H7 (cell line): Measurements from ENCODE around the gene NKD2. TPM values are rescaled to one million over a fixed set of nuclear protein-coding genes. Genes with fewer than 3 reads are reported as not detected.
"Not testable (repeated sequence)": the region's sequence is repeated elsewhere in the genome, so short reads cannot be mapped to it uniquely, and the experiment has no call there.

Experiments
- DNase-seq: peaks from one replicate; pipeline ENCODE4 v3.0.0; 2012
- H3K27me3 ChIP-seq: 2 replicates; pipeline ENCODE4 v1.6.0; 2011; ENCODE audit warnings: mild to moderate bottlenecking, low read length; ENCODE audit not compliant: control insufficient read depth, insufficient read depth
- H3K36me3 ChIP-seq: replicated peaks from 2 replicates; pipeline ENCODE4 v1.5.1; 2011; ENCODE audit warnings: low read length; ENCODE audit not compliant: control insufficient read depth, insufficient read depth
- H3K4me3 ChIP-seq: 2 replicates; pipeline ENCODE4 v1.5.1; 2011; ENCODE audit warnings: low read depth, mild to moderate bottlenecking, control low read depth, low read length, moderate library complexity; ENCODE audit not compliant: insufficient read depth
- total RNA-seq: library from RNA; depleted of rRNA; stranded (reverse); fragments of >200 nt; shearing (Covaris generic); gene quantifications from 2 replicates; pipeline ENCODE4 v1.2.3, GENCODE V29; 2014; rRNA removed

NKD2 gene
- total RNA-seq, 1 experiment from 2014 or later = 4.9 TPM

DNA sequence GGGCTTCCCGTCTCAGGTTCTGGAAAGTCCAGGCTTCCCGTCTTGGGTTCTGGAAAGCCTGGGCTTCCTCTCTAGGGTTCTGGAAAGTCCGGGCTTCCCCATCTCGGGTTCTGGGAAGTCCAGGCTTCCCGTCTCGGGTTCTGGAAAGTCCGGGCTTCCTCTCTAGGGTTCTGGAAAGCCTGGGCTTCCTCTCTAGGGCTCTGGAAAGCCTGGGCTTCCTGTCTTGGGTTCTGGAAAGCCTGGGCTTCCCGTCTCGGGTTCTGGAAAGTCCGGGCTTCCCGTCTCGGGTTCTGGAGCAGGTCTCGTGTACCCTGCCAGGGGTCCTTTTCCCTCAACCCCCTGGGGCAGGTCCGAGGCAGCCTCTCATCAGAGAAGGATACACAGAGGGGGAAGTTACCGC is 74.4 kb downstream of the NKD2 start:
- H3K36me3 ChIP-seq, H3K27me3 ChIP-seq, DNase-seq, H3K4me3 ChIP-seq: not testable (repeated sequence)

DNA sequence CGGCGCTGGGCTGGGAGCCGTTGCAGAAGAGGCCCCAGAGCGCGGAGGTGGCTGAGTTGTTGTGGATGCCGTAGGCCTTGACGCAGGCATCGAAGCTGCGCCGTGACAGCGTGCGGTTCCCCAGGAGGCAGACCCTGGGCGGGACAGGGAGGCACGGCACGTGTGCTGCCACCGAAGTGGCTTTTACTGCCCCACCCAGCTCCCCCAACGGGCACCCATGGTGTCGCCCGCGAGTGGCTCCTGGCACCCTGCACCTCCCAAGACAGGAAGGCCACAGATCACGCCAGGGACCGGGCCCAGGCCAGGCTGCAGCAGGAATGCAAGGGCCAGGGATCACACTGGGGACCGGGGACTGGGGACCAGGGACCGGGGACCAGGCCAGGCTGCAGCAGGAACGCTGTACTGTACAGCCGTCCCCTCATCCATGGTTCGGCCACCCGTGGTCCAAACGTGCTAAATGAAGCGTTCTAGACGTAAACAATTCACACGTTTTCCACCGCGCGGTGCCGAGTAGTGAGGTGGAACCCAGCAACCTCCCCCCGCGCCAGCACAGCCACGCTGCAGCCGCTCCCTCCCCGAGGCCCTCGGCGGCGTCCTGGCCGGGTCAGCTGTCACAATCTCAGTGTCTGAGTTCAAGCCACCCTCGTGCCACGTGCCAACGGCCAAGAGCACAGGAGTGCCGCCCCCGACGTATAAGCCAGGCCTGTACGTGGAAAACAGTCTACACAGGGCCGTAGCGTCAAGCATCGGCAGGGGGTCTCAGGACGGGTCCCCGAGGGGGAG is 75.4 kb downstream of the NKD2 start:
- no peak overlapping the region for H3K4me3 ChIP-seq
- DNase-seq = no peak
- peaks cover 4% of the 10 kb centered on the region for H3K36me3 ChIP-seq
- H3K27me3 ChIP-seq = no peaks in the 10 kb centered on the region

DNA sequence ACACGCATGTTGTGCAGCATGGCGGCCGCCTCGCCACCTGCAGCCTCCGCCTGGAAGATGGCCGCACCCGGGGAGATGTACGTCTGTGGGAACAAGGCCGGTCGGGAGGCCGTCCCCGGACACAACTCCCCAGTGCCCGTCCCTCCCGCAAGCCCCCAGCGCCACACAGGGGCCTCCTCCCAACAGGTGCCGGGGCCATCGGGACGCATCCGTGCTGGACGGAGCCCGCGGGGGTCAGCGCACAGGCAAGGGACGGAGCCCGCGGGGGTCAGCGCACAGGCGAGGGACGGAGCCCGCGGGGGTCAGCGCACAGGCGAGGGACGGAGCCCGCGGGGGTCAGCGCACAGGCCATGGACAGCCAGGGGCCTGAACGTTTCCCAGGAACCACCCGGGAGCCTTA is 76.8 kb downstream of the NKD2 start:
- no peaks in the 10 kb centered on the region for H3K27me3 ChIP-seq
- no peak overlapping the region for H3K4me3 ChIP-seq
- DNase-seq = no peak
- peaks cover 3% of the 10 kb centered on the region for H3K36me3 ChIP-seq

DNA sequence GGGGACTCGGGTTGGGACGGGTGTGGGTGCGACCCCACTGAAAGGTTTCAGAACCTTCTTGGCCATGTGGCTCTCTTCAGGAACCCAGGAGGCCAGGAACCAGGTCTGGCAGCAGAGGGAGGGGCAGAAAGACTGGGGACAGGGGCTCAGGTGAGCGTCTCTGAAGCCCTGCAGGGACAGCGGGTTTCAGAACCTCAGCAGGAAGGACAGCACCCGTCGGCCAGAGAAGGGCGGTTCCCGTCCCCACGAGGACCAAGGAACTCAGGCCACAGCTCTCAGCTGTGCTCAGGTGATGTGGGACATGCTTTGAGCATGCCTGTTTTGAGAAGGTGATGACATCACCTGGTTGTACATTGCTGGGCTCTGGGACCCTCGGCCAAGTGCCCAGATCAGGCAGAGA is 77.5 kb downstream of the NKD2 start:
- DNase-seq = no peak

DNA sequence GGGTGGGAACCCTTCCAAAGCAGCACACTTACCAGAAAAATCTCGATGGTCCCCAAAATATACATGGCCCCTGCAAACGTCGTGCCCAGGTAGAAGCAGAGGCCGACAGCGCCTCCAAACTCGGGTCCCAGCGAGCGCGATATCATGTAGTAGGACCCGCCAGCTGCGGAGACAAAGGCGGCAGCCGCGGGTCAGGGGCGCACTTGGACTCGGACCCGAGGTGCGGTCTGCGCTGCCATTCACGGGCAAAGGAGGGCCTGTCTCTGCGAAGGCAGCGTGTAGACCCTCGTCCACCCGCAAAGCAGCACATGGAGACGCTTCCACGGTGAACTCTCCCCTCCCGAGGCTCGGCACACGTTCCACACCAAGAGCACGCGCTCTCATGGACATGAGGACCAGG is 78.3 kb downstream of the NKD2 start:
- DNase-seq = no peak
- Histone ChIP-seq H3K4me3 (no peak overlapping the region), H3K36me3 (peaks cover 3% of the 10 kb centered on the region)

More for the DNA sequence above, 77.5 kb downstream of the NKD2 start:
- Histone ChIP-seq H3K27me3 (no peaks in the 10 kb centered on the region), H3K4me3 (no peak overlapping the region), H3K36me3 (peaks cover 2% of the 10 kb centered on the region)

DNA sequence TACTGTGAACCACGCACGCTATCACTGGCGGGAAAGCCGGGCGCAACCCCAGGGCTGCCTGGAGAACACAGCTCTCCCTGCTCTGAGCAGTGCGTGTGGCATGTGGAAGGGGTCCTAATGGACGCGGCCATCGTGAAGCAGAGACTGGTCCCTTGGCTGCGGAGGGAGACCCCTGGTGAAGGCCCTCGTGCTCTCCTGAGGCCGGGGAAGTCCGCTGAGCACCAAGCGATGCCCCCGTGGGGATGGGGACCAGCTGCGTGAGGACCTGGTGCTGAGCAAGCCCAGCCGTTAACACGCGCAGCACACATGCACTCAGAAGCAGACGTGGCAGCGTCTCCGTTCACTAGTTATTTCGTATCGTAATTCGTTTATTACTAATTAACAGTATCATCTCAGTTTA is 78.8 kb downstream of the NKD2 start:
- no peak for DNase-seq
- Histone ChIP-seq H3K27me3 (no peaks in the 10 kb centered on the region), H3K4me3 (no peak overlapping the region), H3K36me3 (peaks cover 3% of the 10 kb centered on the region)

More for the DNA sequence above, 78.3 kb downstream of the NKD2 start:
- no peaks in the 10 kb centered on the region for H3K27me3 ChIP-seq

DNA sequence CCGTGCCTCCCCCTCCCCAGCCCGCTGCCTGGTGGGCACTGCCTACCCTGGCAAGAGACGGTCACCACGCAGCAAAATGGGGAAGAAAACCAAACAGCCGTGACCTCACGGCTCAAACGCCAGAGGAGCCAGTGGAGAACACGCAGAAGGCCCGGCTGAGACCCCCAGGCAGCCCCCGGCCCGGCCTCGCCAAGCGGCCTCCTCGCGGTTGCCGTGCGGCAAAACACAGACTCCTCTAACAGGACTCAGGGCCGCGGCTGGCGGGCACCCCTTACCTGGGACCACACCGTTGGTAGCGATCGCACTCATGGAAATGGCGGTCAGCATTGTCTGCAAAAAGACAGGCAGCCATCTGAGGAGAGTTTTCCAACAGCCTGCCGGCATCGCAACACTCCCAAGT is 79.4 kb downstream of the NKD2 start:
- H3K36me3 ChIP-seq = peaks cover 3% of the 10 kb centered on the region
- no peak overlapping the region for H3K4me3 ChIP-seq
- H3K27me3 ChIP-seq = no peaks in the 10 kb centered on the region
- DNase-seq = no peak

Other genes starting within 250 kb of the NKD2 start
- 0.07 and 0.33 TPM in 2 replicates for gene ZDHHC11B, start 224.1 kb upstream of the NKD2 start, total RNA-seq
- gene ZDHHC11, start 157.8 kb upstream of the NKD2 start, total RNA-seq = 5.2 and 7.7 TPM in 2 replicates
- 32.1 and 39.3 TPM in 2 replicates for gene BRD9, start 116.0 kb upstream of the NKD2 start, total RNA-seq
- 60.3 and 63.0 TPM in 2 replicates for gene TRIP13, start 115.9 kb upstream of the NKD2 start, total RNA-seq
- 17.7 and 19.8 TPM in 2 replicates for gene SLC12A7, start 103.3 kb downstream of the NKD2 start, total RNA-seq
- gene SLC6A19, start 192.8 kb downstream of the NKD2 start, total RNA-seq = 0.04 and 0.07 TPM in 2 replicates
- not detected in 2 replicates for gene SLC6A18, start 216.6 kb downstream of the NKD2 start, total RNA-seq